ENCODE results near the gene DMBX1.

- no peak for TF ChIP-seq POLR2A (IDR thresholded peaks at IDR 0.05)
- no peak for TF ChIP-seq POLR2AphosphoS5 (IDR thresholded peaks at IDR 0.05)
Measured at GRCh38 chr1:46465981-46466476, 23.6 kb upstream of the DMBX1 start.
